SU-DHL-6 (cell line): ENCODE measurements around the gene SRSF11.
"Not testable (repeated sequence)": the region's sequence is repeated elsewhere in the genome, so short reads cannot be mapped to it uniquely, and the experiment has no call there.

ENCODE experiments used
- H2AFZ ChIP-seq: fragments of 200-600 bp; sonication (generic); 2 replicates; pipeline ENCODE4 v1.6.1; 2014; ENCODE audit warnings: low read depth, mild to moderate bottlenecking, moderate library complexity, mixed read lengths, antibody characterized with exemption, low read length; ENCODE audit not compliant: severe bottlenecking
- H3F3A ChIP-seq: fragments of 200-600 bp; shearing (Covaris generic); 2 replicates; pipeline ENCODE4 v1.6.0; 2016; ENCODE audit warnings: antibody characterized with exemption, mild to moderate bottlenecking; ENCODE audit not compliant: insufficient read depth
- H3K27ac ChIP-seq: fragments of 200-600 bp; sonication (generic); 2 replicates; pipeline ENCODE4 v1.5.1; 2016; ENCODE audit warnings: low read depth, mild to moderate bottlenecking, low read length, moderate library complexity, mixed read lengths
- H3K27me3 ChIP-seq: fragments of 200-600 bp; sonication (generic), shearing (Covaris generic); 2 replicates; pipeline ENCODE4 v1.6.0; 2014; ENCODE audit warnings: mild to moderate bottlenecking, low read length
- H3K36me3 ChIP-seq: fragments of 200-600 bp; sonication (generic); 2 replicates; pipeline ENCODE4 v1.6.1; 2014; ENCODE audit warnings: mild to moderate bottlenecking, low read length, mixed read lengths
- H3K4me2 ChIP-seq: fragments of 300-600, 200-600 bp; shearing (Covaris generic), sonication (generic); 2 replicates; pipeline ENCODE4 v1.6.0; 2014; ENCODE audit warnings: low read length, low read depth, mild to moderate bottlenecking; ENCODE audit not compliant: poor library complexity, severe bottlenecking
- H3K4me3 ChIP-seq: fragments of 200-600 bp; sonication (generic); 2 replicates; pipeline ENCODE4 v1.5.1; 2014; ENCODE audit warnings: antibody characterized with exemption, low read length, mild to moderate bottlenecking, mixed read lengths; ENCODE audit not compliant: insufficient read depth, poor library complexity, severe bottlenecking
- H3K79me2 ChIP-seq: fragments of 200-600 bp; sonication (generic); 2 replicates; pipeline ENCODE4 v1.6.1; 2014; ENCODE audit warnings: mild to moderate bottlenecking, low read length, moderate library complexity; ENCODE audit not compliant: insufficient read depth
- H3K9ac ChIP-seq: fragments of 200-600 bp; sonication (generic); 2 replicates; pipeline ENCODE4 v1.7.0; 2014; ENCODE audit warnings: mild to moderate bottlenecking, low read length
- H3K9me2 ChIP-seq: fragments of 200-600 bp; sonication (generic); replicated peaks from 2 replicates; pipeline ENCODE4 v1.6.1; 2014; ENCODE audit warnings: low read length; ENCODE audit not compliant: insufficient read depth
- H3K9me3 ChIP-seq: fragments of 200-600 bp; sonication (generic); 2 replicates; pipeline ENCODE4 v1.6.1; 2014; ENCODE audit warnings: low read length, mixed read lengths; ENCODE audit not compliant: insufficient read depth
- H4K20me1 ChIP-seq: fragments of 200-600 bp; sonication (generic); 2 replicates; pipeline ENCODE4 v1.6.1; 2014; ENCODE audit warnings: low read depth, mild to moderate bottlenecking, antibody characterized with exemption, low read length, moderate library complexity, mixed read lengths
- CTCF ChIP-seq: fragments of 200-600 bp; sonication (generic); IDR thresholded peaks from one replicate; pipeline ENCODE4 v1.5.1; 2017; ENCODE audit warnings: antibody characterized with exemption, mild to moderate bottlenecking, low read length, moderate library complexity; ENCODE audit not compliant: insufficient read depth, poor library complexity, severe bottlenecking
- EZH2phosphoT487 ChIP-seq: fragments of 200-600 bp; sonication (generic), shearing (Covaris generic); conservative IDR thresholded peaks from 2 replicates; pipeline ENCODE4 v1.6.1; 2018; ENCODE audit warnings: mild to moderate bottlenecking, antibody characterized with exemption, low read length, moderate library complexity, mixed read lengths

SRSF11 gene

DNA sequence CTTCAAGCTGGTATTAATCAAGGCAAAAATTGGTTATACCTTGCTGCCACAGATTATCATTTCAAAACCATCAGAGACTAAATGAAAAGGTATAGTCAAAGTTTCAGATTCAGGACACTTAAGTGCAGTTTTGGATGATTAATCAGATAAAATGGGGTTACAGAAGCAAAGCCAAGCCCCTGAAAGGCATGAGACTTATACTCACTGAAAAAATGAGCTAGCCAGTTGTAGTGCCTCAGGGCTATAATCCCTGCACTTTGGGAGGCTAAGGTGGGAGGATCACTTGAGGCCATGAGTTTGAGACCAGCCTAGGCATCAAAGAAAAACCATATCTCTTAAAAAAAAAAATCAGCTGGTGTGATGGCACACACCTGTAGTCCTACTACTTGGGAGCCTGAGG, 31.0 kb upstream of the SRSF11 start:
- peaks cover 18% of the 10 kb centered on the region; the same call in 1 of the 2 replicates for H4K20me1 ChIP-seq
- peaks cover 3% of the 10 kb centered on the region; the same call in 1 of the 2 replicates for H3K36me3 ChIP-seq
- no peak overlapping the region for H3K4me2 ChIP-seq
- H3K9me3 ChIP-seq, result no peaks in the 10 kb centered on the region
- H3K4me3 ChIP-seq, result no peak overlapping the region
- peaks cover 73% of the 10 kb centered on the region for H3K79me2 ChIP-seq
- no peaks in the 10 kb centered on the region for H3K9me2 ChIP-seq
- H3K9ac ChIP-seq, result no peak overlapping the region
- no peak overlapping the region for H3K27ac ChIP-seq
- no peaks in the 10 kb centered on the region for H3K27me3 ChIP-seq
- peaks cover 8% of the 10 kb centered on the region; the same call in 1 of the 2 replicates for H3F3A ChIP-seq
- no peak for TF ChIP-seq CTCF
- no peak for TF ChIP-seq EZH2phosphoT487
- H2AFZ ChIP-seq, result no peak overlapping the region

DNA sequence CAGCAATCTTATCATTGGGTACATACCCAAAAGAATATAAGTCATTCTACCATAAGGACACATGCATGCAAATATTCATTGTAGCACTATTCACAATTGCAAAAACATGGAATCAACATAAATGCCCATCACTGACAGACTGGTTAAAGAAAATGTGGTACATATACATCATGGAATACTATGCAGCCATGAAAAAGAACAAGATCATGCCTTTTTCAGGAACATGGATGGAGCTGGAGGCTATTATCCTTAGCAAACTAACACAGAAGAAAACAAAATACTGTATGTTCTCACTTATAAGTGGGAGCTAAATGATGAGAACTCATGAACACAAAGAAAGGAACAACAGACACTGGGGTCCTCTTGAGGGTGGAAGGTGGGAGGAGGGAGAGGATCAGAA, 28.7 kb upstream of the SRSF11 start:
- Histone ChIP-seq H4K20me1 (peaks cover 18% of the 10 kb centered on the region; the same call in 1 of the 2 replicates), H3K79me2 (peaks cover 88% of the 10 kb centered on the region)
- H3F3A ChIP-seq, H3K27me3 ChIP-seq, H2AFZ ChIP-seq, H3K9me3 ChIP-seq, H3K36me3 ChIP-seq, H3K4me3 ChIP-seq, H3K4me2 ChIP-seq, H3K9me2 ChIP-seq, H3K27ac ChIP-seq, H3K9ac ChIP-seq: not testable (repeated sequence)

GRCh38 chr1:70194601-70195000, 26.6 kb upstream of the SRSF11 start:
- Histone ChIP-seq H3K9me2 (no peaks in the 10 kb centered on the region), H3K4me3 (no peak overlapping the region), H3K9ac (no peak overlapping the region), H3K4me2 (no peak overlapping the region), H4K20me1 (peaks cover 23% of the 10 kb centered on the region; the same call in 1 of the 2 replicates), H3F3A (peaks cover 8% of the 10 kb centered on the region; the same call in 1 of the 2 replicates), H3K9me3 (no peaks in the 10 kb centered on the region), H2AFZ (no peak overlapping the region), H3K79me2 (peaks cover 97% of the 10 kb centered on the region), H3K27ac (no peak overlapping the region), H3K27me3 (no peaks in the 10 kb centered on the region), H3K36me3 (peaks cover 3% of the 10 kb centered on the region; the same call in 1 of the 2 replicates)
- TF ChIP-seq CTCF (no peak), EZH2phosphoT487 (no peak)

- Histone ChIP-seq H3F3A (peaks cover 8% of the 10 kb centered on the region; the same call in 1 of the 2 replicates), H3K9me2 (no peaks in the 10 kb centered on the region), H3K27me3 (no peaks in the 10 kb centered on the region), H3K36me3 (peaks cover 3% of the 10 kb centered on the region; the same call in 1 of the 2 replicates), H4K20me1 (peaks cover 23% of the 10 kb centered on the region; the same call in 1 of the 2 replicates), H3K79me2 (peaks cover 97% of the 10 kb centered on the region), H2AFZ (no peak overlapping the region), H3K4me3 (no peak overlapping the region), H3K9me3 (no peaks in the 10 kb centered on the region), H3K4me2 (no peak overlapping the region), H3K27ac (no peak overlapping the region), H3K9ac (no peak overlapping the region)
- TF ChIP-seq CTCF (no peak), EZH2phosphoT487 (no peak)
Measured at GRCh38 chr1:70195342-70195741, 25.8 kb upstream of the SRSF11 start.
